Subcutaneous adipose tissue (tissue), 4 donors: ENCODE results near the gene KLHL15. TPM values are rescaled to one million over a fixed set of nuclear protein-coding genes. Genes with fewer than 3 reads are reported as not detected.

Experiments used
- total RNA-seq, 4 donors: library from RNA; depleted of rRNA; stranded (reverse); fragments of >200 nt; gene quantifications; one replicate each; pipeline ENCODE4 v1.1.0, GENCODE V29; 2016
- TF ChIP-seq, protein P1 (sequence below): fragments of 450-650 bp; IDR thresholded peaks from one replicate; pipeline ENCODE4 v1.5.1; 2016; ENCODE audit warnings: low read depth, mild to moderate bottlenecking, control low read depth, antibody characterized with exemption, moderate library complexity

The KLHL15 gene, protein sequence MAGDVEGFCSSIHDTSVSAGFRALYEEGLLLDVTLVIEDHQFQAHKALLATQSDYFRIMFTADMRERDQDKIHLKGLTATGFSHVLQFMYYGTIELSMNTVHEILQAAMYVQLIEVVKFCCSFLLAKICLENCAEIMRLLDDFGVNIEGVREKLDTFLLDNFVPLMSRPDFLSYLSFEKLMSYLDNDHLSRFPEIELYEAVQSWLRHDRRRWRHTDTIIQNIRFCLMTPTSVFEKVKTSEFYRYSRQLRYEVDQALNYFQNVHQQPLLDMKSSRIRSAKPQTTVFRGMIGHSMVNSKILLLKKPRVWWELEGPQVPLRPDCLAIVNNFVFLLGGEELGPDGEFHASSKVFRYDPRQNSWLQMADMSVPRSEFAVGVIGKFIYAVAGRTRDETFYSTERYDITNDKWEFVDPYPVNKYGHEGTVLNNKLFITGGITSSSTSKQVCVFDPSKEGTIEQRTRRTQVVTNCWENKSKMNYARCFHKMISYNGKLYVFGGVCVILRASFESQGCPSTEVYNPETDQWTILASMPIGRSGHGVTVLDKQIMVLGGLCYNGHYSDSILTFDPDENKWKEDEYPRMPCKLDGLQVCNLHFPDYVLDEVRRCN
- 10 to 100 TPM in 2 of 4 donors, 1 to 10 TPM in 2; 7.7 to 10.5 (median 9.5) TPM for total RNA-seq

DNA sequence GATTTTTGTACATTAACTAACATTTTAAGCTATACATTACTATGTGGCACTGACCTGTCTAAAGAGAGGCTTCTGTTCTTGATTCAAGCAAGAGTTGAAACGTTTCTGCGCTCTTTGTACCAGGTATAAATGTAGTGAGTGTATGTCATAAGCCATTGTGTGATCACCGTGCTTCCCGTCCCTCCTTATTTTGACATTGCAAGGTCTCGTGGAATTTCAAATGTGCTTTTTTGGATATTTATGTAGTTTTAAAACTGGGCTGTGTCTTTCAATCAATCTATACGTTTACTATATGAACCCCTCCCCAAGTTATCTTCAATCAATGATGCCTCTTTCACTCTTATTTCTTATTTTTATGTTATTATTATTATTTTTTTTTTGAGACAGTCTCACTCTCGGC lies at the start of gene KLHL15:
Gene KLHL15 (minus strand): TSS at position 101 of the 400 bp plus-strand sequence. CDS start 20,493 bp downstream, outside the sequence.
- TF ChIP-seq, protein P1, sequence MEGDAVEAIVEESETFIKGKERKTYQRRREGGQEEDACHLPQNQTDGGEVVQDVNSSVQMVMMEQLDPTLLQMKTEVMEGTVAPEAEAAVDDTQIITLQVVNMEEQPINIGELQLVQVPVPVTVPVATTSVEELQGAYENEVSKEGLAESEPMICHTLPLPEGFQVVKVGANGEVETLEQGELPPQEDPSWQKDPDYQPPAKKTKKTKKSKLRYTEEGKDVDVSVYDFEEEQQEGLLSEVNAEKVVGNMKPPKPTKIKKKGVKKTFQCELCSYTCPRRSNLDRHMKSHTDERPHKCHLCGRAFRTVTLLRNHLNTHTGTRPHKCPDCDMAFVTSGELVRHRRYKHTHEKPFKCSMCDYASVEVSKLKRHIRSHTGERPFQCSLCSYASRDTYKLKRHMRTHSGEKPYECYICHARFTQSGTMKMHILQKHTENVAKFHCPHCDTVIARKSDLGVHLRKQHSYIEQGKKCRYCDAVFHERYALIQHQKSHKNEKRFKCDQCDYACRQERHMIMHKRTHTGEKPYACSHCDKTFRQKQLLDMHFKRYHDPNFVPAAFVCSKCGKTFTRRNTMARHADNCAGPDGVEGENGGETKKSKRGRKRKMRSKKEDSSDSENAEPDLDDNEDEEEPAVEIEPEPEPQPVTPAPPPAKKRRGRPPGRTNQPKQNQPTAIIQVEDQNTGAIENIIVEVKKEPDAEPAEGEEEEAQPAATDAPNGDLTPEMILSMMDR: no peak

DNA sequence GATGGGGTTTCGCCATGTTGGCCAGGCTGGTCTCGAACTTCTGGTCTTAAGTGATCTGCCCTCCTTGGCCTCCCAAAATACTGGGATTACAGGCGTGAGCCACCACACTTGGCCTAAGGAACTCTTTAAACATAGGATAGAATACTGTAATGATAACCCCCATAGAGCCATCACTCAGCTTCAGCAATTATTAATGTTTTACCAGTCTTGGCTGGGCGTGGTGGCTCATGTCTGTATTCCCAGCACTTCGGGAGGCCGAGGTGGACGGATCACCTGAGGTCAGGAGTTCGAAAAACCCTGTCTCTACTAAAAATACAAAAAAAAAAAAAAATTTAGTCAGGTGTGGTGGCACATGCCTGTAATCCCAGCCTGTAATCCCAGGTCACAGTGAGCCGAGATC lies 42.9 kb upstream of the KLHL15 start:
- TF ChIP-seq, protein P1: no peak

DNA sequence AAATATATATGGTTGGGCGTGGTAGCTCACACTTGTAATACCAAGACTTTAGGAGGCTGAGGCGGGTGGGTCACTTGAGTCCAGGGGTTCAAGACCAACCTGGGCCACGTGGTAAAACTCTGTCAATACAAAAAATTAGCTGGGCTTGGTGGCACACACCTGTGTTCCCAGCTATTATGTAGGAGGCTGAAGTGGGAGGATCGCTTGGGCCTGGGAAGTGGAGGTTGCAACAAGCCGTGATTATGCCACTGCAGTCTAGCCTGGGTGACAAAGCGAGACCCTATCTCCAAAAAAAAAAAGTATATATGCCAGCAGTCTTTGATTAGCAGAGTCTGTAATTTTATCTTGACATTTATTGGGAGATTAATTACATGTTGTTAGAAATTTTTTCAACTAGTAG lies 36.5 kb upstream of the KLHL15 start:
- TF ChIP-seq, protein P1: no peak

DNA sequence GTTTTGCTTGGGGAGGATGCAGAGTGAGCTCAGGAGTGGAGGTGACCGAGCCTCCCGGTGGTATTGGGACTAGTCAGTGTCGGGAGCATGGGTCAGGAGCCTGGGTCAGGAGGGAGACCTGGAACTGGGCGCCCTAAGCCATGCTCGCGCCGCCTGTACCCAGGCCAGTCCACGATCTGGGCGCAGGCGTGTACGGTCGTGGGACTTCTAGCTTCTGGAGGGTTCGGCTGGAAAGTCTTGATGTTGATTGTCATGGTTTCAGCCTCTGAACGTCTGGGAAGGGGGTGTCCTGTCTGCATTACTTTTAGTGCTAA lies 28.0 kb upstream of the KLHL15 start:
- TF ChIP-seq, protein P1: no peak

DNA sequence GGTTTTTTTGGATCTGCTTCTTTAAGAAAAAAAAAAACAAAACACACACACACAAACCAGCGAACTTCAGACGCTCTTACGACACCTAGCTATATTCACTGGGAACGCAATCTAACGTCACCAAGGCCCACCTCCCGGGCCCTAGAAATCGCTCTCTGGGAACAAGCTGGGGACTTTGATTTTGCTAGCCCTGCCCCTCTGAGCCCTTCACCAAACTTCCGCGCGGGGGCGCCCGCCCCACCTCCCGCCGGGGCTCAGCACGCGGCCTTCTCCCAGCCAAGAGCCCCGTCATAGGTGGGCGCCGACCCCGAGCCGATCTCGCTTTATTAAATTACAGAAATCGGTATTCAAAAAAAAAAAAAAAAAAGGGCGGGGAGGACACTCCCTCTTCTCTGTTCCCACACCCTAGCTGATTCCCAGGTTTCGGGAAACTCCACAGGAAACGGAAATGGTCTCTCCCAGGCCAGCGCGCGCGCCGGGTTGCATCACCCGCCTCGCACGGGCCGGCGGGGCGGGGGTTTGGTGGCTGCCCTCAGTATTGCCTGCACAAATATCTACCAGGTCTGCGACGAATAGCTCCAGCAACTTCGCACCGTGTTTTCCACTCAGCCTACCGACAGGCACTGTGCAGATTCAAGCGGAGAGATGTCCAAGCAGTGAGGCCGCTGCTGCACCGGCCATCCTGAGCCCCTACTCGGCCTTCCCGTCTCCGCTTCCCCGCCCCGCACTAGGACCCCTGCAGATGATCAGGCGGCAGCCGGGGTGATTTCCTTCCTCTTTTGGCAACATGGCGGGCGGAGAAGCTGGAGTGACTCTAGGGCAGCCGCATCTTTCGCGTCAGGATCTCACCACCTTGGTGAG lies 27.4 kb upstream of the KLHL15 start, which contains the start of gene EIF2S3:
Gene EIF2S3 (plus strand): TSS at position 775 of the 861 bp plus-strand sequence. CDS start 13 bp downstream, at position 788.
- TF ChIP-seq, protein P1: no peak

DNA sequence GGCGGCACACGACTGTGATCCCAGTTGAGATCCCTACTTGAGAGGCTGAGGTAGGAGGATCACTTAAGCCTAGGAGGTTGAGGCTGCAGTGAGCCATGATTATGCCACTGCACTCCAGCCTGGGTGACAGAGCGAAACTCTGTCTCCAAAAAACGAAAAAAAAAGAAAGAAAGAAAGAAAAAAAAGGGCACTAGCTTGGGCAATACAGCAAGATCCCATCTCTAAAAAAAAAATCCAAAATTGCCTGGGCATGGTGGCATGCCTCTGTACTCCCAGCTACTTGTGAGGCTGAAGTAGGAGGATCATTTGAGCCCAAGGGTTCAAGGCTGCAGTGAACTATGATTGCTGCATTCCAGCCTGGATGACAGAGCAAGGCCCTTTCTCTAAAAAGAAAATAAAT lies 10.7 kb upstream of the KLHL15 start:
- TF ChIP-seq, protein P1: no peak

DNA sequence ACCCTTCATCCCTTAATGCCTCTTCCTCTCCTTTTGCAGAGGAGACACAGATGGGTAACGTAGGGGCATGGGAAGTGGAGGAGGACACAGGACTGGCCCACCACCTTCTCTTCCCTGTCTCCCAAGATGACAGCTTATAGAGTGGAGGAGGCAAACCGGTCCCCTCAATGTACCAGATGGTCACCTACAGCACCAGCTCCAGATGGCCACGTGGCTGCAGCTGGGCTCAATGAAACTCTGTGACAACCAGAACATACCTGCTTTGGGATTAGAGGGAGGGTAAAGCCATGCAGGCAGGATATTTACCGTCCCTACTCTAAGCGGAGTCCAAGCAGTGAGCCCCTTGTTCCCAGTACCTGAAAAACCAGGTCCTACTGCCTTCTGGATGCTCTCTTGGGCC lies 7.5 kb upstream of the KLHL15 start:
- TF ChIP-seq, protein P1: no peak
